Thyroid gland (tissue), 4 donors: ENCODE measurements around the gene CRYBA4. TPM values are rescaled to one million over a fixed set of nuclear protein-coding genes. Genes with fewer than 3 reads are reported as not detected.
"Not testable (repeated sequence)": the region's sequence is repeated elsewhere in the genome, so short reads cannot be mapped to it uniquely, and the experiment has no call there.

Experiments used
- DNase-seq, 2 donors: peaks; one replicate each; pipeline ENCODE4 v3.0.0-alpha.2; 2019
- H3K27ac ChIP-seq, 3 donors: fragments of 200-600 bp; sonication (generic); 1 replicate in 2 of 3; 2 replicates in 1 of 3; pipeline ENCODE4 v1.5.1; 2016 to 2019; ENCODE audit warnings: mild to moderate bottlenecking in 1 of 3, moderate library complexity in 1 of 3
- H3K27me3 ChIP-seq: fragments of 200-600 bp; sonication (generic); one replicate; pipeline ENCODE4 v1.5.1; 2019
- H3K36me3 ChIP-seq, 2 donors: fragments of 200-600 bp; sonication (generic); one replicate each; pipeline ENCODE4 v1.5.1; 2016 to 2019
- H3K4me1 ChIP-seq, 2 donors: fragments of 200-600 bp; sonication (generic); one replicate each; pipeline ENCODE4 v1.5.1; 2017 to 2019
- H3K4me3 ChIP-seq, 3 donors: fragments of 200-600 bp; sonication (generic); replicated peaks in 1 of 3; 1 replicate in 2 of 3; 2 replicates in 1 of 3; pipeline ENCODE4 v1.5.1; 2016; ENCODE audit warnings: mild to moderate bottlenecking in 1 of 3
- H3K9me3 ChIP-seq: fragments of 200-600 bp; sonication (generic); one replicate; pipeline ENCODE4 v1.5.1; 2017
- CTCF ChIP-seq, 6 experiments: fragments of 200-600 bp in 3 of 6; fragments of 450-650 bp in 3 of 6; sonication (generic) in 3 of 6; IDR thresholded peaks; one replicate each; pipeline ENCODE4 v1.5.1; 2016 to 2019; ENCODE audit warnings: antibody characterized with exemption in 6 of 6, mild to moderate bottlenecking in 2 of 6, inconsistent platforms in 1 of 6, moderate library complexity in 1 of 6
- POLR2A ChIP-seq, 2 donors: fragments of 450-650 bp; IDR thresholded peaks; one replicate each; pipeline ENCODE4 v1.6.1; 2017; ENCODE audit warnings: antibody characterized with exemption in 2 of 2, mild to moderate bottlenecking in 2 of 2, moderate library complexity in 1 of 2
- WGBS, 2 donors: methylation state at CpG; one replicate each; pipeline ENCODE4 v1.1.5; 2017; 5-methylcytosine and 5-hydroxymethylcytosine counted together
- intact Hi-C: fragments of 100-400 bp; cut with DNase I; formaldehyde crosslinking; loops from one replicate; pipeline ENCODE4 v1.15.1; 2023
- total RNA-seq, 4 donors: library from RNA; depleted of rRNA; stranded (reverse); fragments of >200 nt; gene quantifications; one replicate each; pipeline ENCODE4 v1.2.3, GENCODE V29; 2016

The CRYBA4 gene
- total RNA-seq, 4 donors from 2014 or later = not detected

- no peak overlapping the region for H3K27ac ChIP-seq
- TF ChIP-seq CTCF (IDR thresholded peaks at IDR 0.05) (no peak), POLR2A (IDR thresholded peaks at IDR 0.05) (no peak)
- H3K4me1 ChIP-seq = no peaks in the 10 kb centered on the region
- intact Hi-C loops = no loop called here
- no peaks in the 10 kb centered on the region for H3K36me3 ChIP-seq
- peaks cover 3% of the 10 kb centered on the region for H3K27me3 ChIP-seq
- H3K9me3 ChIP-seq = no peaks in the 10 kb centered on the region
- 77 to 82% methylated on average over 12 of the region's 12 CpGs for WGBS, 2 donors
- H3K4me3 ChIP-seq = no peak overlapping the region
- no peak for DNase-seq
These were observed 11.4 kb upstream of the CRYBA4 start for GRCh38 chr22:26610072-26610958.

- Histone ChIP-seq H3K27me3 (peaks cover 3% of the 10 kb centered on the region), H3K9me3 (no peaks in the 10 kb centered on the region), H3K36me3 (no peaks in the 10 kb centered on the region), H3K27ac (no peak overlapping the region), H3K4me1 (no peaks in the 10 kb centered on the region), H3K4me3 (no peak overlapping the region)
- DNase-seq = no peak
- TF ChIP-seq POLR2A (IDR thresholded peaks at IDR 0.05) (no peak), CTCF (IDR thresholded peaks at IDR 0.05) (no peak)
- 37 to 51% methylated on average over 2 of the region's 2 CpGs for WGBS, 2 donors
- intact Hi-C loops = no loop called here
These were observed 10.8 kb upstream of the CRYBA4 start for GRCh38 chr22:26610996-26611395.

- intact Hi-C loops = no loop called here
- TF ChIP-seq POLR2A (IDR thresholded peaks at IDR 0.05) (no peak), CTCF (IDR thresholded peaks at IDR 0.05) (no peak)
- WGBS, 2 donors = 80 to 85% methylated on average over 4 of the region's 4 CpGs
These were observed 9.1 kb upstream of the CRYBA4 start for GRCh38 chr22:26612652-26613051.

GRCh38 chr22:26613753-26614152, 8.0 kb upstream of the CRYBA4 start:
- 27 to 40% methylated on average over 10 of the region's 10 CpGs for WGBS, 2 donors
- H3K4me3 ChIP-seq, H3K4me1 ChIP-seq, H3K9me3 ChIP-seq, H3K36me3 ChIP-seq, DNase-seq, intact Hi-C loops, H3K27ac ChIP-seq, H3K27me3 ChIP-seq: not testable (repeated sequence)

More at GRCh38 chr22:26612652-26613051, 9.1 kb upstream of the CRYBA4 start:
- no peaks in the 10 kb centered on the region for H3K36me3 ChIP-seq
- H3K9me3 ChIP-seq = no peaks in the 10 kb centered on the region
- no peak for DNase-seq
- no peak overlapping the region for H3K27ac ChIP-seq
- peaks cover 3% of the 10 kb centered on the region for H3K27me3 ChIP-seq
- no peak overlapping the region for H3K4me3 ChIP-seq
- no peaks in the 10 kb centered on the region for H3K4me1 ChIP-seq

DNA sequence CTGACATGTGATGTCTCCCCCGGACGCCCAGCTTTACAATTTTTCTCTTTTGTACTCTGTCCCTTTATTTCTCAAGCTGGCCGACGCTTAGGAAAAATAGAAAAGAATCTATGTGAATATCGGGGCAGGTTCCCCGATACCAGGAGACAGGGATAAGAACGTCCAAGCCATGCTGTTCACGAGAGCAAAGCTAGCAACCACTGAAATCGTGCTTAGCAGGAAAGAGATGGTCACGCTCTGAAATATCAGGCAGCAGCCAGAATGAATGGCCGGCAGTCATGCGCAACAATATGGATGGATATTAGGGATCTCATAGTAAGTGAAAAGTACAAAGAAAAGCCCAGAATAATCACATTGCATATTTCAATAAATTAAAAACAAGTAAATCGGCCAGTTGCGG, 7.4 kb upstream of the CRYBA4 start:
- H3K27me3 ChIP-seq = peaks cover 3% of the 10 kb centered on the region
- H3K9me3 ChIP-seq = no peaks in the 10 kb centered on the region
- H3K4me3 ChIP-seq = no peak overlapping the region
- TF ChIP-seq CTCF (IDR thresholded peaks at IDR 0.05) (no peak), POLR2A (IDR thresholded peaks at IDR 0.05) (no peak)
- DNase-seq = no peak
- intact Hi-C loops = no loop called here
- 52 to 59% methylated on average over 14 of the region's 14 CpGs for WGBS, 2 donors
- no peaks in the 10 kb centered on the region for H3K36me3 ChIP-seq
- no peak overlapping the region for H3K27ac ChIP-seq
- H3K4me1 ChIP-seq = no peaks in the 10 kb centered on the region
